OCI-LY1 (cell line): ENCODE measurements around the gene OGDHL.

ENCODE experiments used
- EZH2 ChIP-seq: fragments of 200-600 bp; sonication (generic), shearing (Covaris generic); IDR thresholded peaks from 2 replicates; pipeline ENCODE4 v1.8.0; 2017; ENCODE audit warnings: borderline replicate concordance, mixed run types, mild to moderate bottlenecking, antibody characterized with exemption, low read length, moderate library complexity, mixed read lengths
- TF ChIP-seq, protein P1 (sequence below): fragments of 200-600 bp; sonication (generic), shearing (Covaris generic); IDR thresholded peaks from 2 replicates; pipeline ENCODE4 v1.5.1; 2017; ENCODE audit warnings: mild to moderate bottlenecking, antibody characterized with exemption, low read length, moderate library complexity, mixed read lengths

DNA sequence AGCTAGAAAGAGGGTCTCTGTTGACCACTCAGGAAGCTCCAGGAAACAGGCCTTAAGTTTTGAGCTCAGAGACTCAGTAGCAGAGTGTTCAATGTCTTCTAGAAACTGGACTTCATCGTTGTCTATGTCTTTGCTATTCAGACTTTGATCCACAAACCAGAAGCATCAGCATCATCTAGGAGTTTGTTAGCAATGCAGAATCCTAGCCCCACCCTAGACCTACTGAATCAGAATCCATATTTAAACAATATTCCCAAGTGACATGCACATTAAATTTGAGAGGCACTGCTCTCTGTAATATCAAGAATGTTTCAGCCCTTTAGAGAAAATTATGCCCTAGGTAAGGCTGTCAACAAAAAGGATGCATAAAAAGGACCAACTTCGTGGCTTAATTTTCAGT is 12.9 kb upstream of the OGDHL start:
- TF ChIP-seq, protein P1, sequence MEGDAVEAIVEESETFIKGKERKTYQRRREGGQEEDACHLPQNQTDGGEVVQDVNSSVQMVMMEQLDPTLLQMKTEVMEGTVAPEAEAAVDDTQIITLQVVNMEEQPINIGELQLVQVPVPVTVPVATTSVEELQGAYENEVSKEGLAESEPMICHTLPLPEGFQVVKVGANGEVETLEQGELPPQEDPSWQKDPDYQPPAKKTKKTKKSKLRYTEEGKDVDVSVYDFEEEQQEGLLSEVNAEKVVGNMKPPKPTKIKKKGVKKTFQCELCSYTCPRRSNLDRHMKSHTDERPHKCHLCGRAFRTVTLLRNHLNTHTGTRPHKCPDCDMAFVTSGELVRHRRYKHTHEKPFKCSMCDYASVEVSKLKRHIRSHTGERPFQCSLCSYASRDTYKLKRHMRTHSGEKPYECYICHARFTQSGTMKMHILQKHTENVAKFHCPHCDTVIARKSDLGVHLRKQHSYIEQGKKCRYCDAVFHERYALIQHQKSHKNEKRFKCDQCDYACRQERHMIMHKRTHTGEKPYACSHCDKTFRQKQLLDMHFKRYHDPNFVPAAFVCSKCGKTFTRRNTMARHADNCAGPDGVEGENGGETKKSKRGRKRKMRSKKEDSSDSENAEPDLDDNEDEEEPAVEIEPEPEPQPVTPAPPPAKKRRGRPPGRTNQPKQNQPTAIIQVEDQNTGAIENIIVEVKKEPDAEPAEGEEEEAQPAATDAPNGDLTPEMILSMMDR: no peak
- TF ChIP-seq EZH2: no peak
